Peyer's patch (tissue), 4 donors: Measurements from ENCODE around the gene DHX58.

Source experiments
- CTCF ChIP-seq, 6 experiments: fragments of 450-650 bp in 4 of 6; fragments of 200-600 bp in 2 of 6; sonication (generic) in 1 of 6; IDR thresholded peaks; one replicate each; pipeline ENCODE4 v1.5.1; 2017 to 2019; ENCODE audit warnings: antibody characterized with exemption in 6 of 6, mild to moderate bottlenecking in 3 of 6, moderate library complexity in 1 of 6
- POLR2A ChIP-seq, 2 donors: fragments of 450-650 bp; IDR thresholded peaks; one replicate each; pipeline ENCODE4 v1.5.1; 2017; ENCODE audit warnings: antibody characterized with exemption in 2 of 2, mild to moderate bottlenecking in 2 of 2, moderate library complexity in 2 of 2

- no peak for TF ChIP-seq CTCF (IDR thresholded peaks at IDR 0.05)
- TF ChIP-seq POLR2A (IDR thresholded peaks at IDR 0.05) = no peak
Measured at GRCh38 chr17:42055027-42055426, 57.5 kb downstream of the DHX58 start.
